ENCODE results near the gene TNFRSF6B. TPM values are rescaled to one million over a fixed set of nuclear protein-coding genes. Genes with fewer than 3 reads are reported as not detected.

The TNFRSF6B gene, protein sequence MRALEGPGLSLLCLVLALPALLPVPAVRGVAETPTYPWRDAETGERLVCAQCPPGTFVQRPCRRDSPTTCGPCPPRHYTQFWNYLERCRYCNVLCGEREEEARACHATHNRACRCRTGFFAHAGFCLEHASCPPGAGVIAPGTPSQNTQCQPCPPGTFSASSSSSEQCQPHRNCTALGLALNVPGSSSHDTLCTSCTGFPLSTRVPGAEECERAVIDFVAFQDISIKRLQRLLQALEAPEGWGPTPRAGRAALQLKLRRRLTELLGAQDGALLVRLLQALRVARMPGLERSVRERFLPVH
- polyA plus RNA-seq (2012; ENCODE audit: insufficient read length, low read depth): 3.1 TPM

DNA sequence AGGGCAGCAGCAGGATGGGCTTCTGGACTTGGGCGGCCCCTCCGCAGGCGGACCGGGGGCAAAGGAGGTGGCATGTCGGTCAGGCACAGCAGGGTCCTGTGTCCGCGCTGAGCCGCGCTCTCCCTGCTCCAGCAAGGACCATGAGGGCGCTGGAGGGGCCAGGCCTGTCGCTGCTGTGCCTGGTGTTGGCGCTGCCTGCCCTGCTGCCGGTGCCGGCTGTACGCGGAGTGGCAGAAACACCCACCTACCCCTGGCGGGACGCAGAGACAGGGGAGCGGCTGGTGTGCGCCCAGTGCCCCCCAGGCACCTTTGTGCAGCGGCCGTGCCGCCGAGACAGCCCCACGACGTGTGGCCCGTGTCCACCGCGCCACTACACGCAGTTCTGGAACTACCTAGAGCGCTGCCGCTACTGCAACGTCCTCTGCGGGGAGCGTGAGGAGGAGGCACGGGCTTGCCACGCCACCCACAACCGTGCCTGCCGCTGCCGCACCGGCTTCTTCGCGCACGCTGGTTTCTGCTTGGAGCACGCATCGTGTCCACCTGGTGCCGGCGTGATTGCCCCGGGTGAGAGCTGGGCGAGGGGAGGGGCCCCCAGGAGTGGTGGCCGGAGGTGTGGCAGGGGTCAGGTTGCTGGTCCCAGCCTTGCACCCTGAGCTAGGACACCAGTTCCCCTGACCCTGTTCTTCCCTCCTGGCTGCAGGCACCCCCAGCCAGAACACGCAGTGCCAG lies at the start of gene TNFRSF6B:
Gene TNFRSF6B, plus strand, starts transcription at position 25 of the 729 bp plus-strand sequence. Its CDS starts 116 bp downstream, at position 141.
- TF ChIP-seq TAF1 (IDR thresholded peaks at IDR 0.05; ENCODE audit: borderline replicate concordance, insufficient read depth, low read length): no peak
- TF ChIP-seq, protein P1, sequence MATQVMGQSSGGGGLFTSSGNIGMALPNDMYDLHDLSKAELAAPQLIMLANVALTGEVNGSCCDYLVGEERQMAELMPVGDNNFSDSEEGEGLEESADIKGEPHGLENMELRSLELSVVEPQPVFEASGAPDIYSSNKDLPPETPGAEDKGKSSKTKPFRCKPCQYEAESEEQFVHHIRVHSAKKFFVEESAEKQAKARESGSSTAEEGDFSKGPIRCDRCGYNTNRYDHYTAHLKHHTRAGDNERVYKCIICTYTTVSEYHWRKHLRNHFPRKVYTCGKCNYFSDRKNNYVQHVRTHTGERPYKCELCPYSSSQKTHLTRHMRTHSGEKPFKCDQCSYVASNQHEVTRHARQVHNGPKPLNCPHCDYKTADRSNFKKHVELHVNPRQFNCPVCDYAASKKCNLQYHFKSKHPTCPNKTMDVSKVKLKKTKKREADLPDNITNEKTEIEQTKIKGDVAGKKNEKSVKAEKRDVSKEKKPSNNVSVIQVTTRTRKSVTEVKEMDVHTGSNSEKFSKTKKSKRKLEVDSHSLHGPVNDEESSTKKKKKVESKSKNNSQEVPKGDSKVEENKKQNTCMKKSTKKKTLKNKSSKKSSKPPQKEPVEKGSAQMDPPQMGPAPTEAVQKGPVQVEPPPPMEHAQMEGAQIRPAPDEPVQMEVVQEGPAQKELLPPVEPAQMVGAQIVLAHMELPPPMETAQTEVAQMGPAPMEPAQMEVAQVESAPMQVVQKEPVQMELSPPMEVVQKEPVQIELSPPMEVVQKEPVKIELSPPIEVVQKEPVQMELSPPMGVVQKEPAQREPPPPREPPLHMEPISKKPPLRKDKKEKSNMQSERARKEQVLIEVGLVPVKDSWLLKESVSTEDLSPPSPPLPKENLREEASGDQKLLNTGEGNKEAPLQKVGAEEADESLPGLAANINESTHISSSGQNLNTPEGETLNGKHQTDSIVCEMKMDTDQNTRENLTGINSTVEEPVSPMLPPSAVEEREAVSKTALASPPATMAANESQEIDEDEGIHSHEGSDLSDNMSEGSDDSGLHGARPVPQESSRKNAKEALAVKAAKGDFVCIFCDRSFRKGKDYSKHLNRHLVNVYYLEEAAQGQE (IDR thresholded peaks at IDR 0.05; ENCODE audit: insufficient read depth in 1 of 2, low read depth in 2 of 2, low read length in 2 of 2): no peak
- TF ChIP-seq FOXP2 (optimal IDR thresholded peaks at IDR 0.05; ENCODE audit: borderline replicate concordance, extremely low read depth, extremely low read length, insufficient read depth): no peak
- TF ChIP-seq POLR2AphosphoS5 (IDR thresholded peaks at IDR 0.05; ENCODE audit: low read depth, low read length): no peak; the same call in 1 of the 2 replicates
- TF ChIP-seq SIN3A (IDR thresholded peaks at IDR 0.05; ENCODE audit: borderline replicate concordance, insufficient read depth, low read length): no peak

GRCh38 chr20:63648190-63648589 lies 48.3 kb upstream of the TNFRSF6B start:
- TF ChIP-seq SIN3A (IDR thresholded peaks at IDR 0.05; ENCODE audit: borderline replicate concordance, insufficient read depth, low read length) (no peak), POLR2AphosphoS5 (IDR thresholded peaks at IDR 0.05; ENCODE audit: low read depth, low read length) (no peak), FOXP2 (optimal IDR thresholded peaks at IDR 0.05; ENCODE audit: borderline replicate concordance, extremely low read depth, extremely low read length, insufficient read depth) (no peak), TAF1 (IDR thresholded peaks at IDR 0.05; ENCODE audit: borderline replicate concordance, insufficient read depth, low read length) (no peak)

GRCh38 chr20:63648895-63649589 lies 47.4 kb upstream of the TNFRSF6B start:
- TF ChIP-seq TAF1 (IDR thresholded peaks at IDR 0.05; ENCODE audit: borderline replicate concordance, insufficient read depth, low read length) (no peak), POLR2AphosphoS5 (IDR thresholded peaks at IDR 0.05; ENCODE audit: low read depth, low read length) (no peak), FOXP2 (optimal IDR thresholded peaks at IDR 0.05; ENCODE audit: borderline replicate concordance, extremely low read depth, extremely low read length, insufficient read depth) (no peak), SIN3A (IDR thresholded peaks at IDR 0.05; ENCODE audit: borderline replicate concordance, insufficient read depth, low read length) (no peak)
- TF ChIP-seq, protein P1 (IDR thresholded peaks at IDR 0.05; ENCODE audit: insufficient read depth in 1 of 2, low read depth in 2 of 2, low read length in 2 of 2): no peak

- TF ChIP-seq POLR2AphosphoS5 (IDR thresholded peaks at IDR 0.05; ENCODE audit: low read depth, low read length): no peak
- no peak for TF ChIP-seq TAF1 (IDR thresholded peaks at IDR 0.05; ENCODE audit: borderline replicate concordance, insufficient read depth, low read length)
- no peak for TF ChIP-seq FOXP2 (optimal IDR thresholded peaks at IDR 0.05; ENCODE audit: borderline replicate concordance, extremely low read depth, extremely low read length, insufficient read depth)
- TF ChIP-seq, protein P1 (IDR thresholded peaks at IDR 0.05; ENCODE audit: insufficient read depth in 1 of 2, low read depth in 2 of 2, low read length in 2 of 2): no peak
- TF ChIP-seq SIN3A (IDR thresholded peaks at IDR 0.05; ENCODE audit: borderline replicate concordance, insufficient read depth, low read length): no peak
Measured at GRCh38 chr20:63651942-63652191, 44.6 kb upstream of the TNFRSF6B start.

All from PFSK-1 (cell line).